Right lobe of liver (tissue), 6 donors: ENCODE measurements around the gene EEF2. TPM values are rescaled to one million over a fixed set of nuclear protein-coding genes. Genes with fewer than 3 reads are reported as not detected.
A peak's percentile ranks its signal among the peaks of the same experiment; 100 is the strongest.

Experiments
- ATAC-seq, 4 donors: fragments of 200-7000 bp; cut with Tn5 transposase; one replicate each; pipeline ENCODE4 v1.9.1; 2020; ENCODE audit warnings: mild to moderate bottlenecking in 4 of 4, moderate library complexity in 4 of 4
- DNase-seq, 3 donors: peaks; one replicate each; pipeline ENCODE4 v3.0.0-alpha.2; 2020
- H3K27ac ChIP-seq, 3 donors: fragments of 200-600 bp; one replicate each; pipeline ENCODE4 v1.8.0; 2022
- H3K27me3 ChIP-seq, 2 donors: fragments of 200-600 bp; one replicate each; pipeline ENCODE4 v1.8.0; 2022
- H3K36me3 ChIP-seq, 4 donors: fragments of 200-600 bp; sonication (generic) in 1 of 4; one replicate each; pipeline versions ENCODE4 v1.5.1 to v1.8.0; 2017 to 2022; ENCODE audit warnings: control low read depth in 1 of 4
- H3K4me1 ChIP-seq, 4 donors: fragments of 200-600 bp; sonication (generic) in 1 of 4; one replicate each; pipeline versions ENCODE4 v1.5.1 to v1.8.0; 2017 to 2022; ENCODE audit warnings: control low read depth in 1 of 4
- H3K4me3 ChIP-seq, 3 donors: fragments of 200-600 bp; one replicate each; pipeline ENCODE4 v1.8.0; 2022
- H3K9me3 ChIP-seq, 4 donors: fragments of 200-600 bp; sonication (generic) in 1 of 4; one replicate each; pipeline versions ENCODE4 v1.5.1 to v1.8.0; 2017 to 2022; ENCODE audit warnings: control low read depth in 1 of 4
- POLR2A ChIP-seq: fragments of 450-650 bp; IDR thresholded peaks from one replicate; pipeline ENCODE4 v1.6.1; 2017; ENCODE audit warnings: antibody characterized with exemption, mild to moderate bottlenecking
- WGBS: methylation state at CpG from one replicate; pipeline ENCODE4 v1.1.6; 2018; ENCODE audit warnings: low coverage, low lambda C conversion rate; ENCODE audit not compliant: insufficient coverage; ENCODE audit errors: missing lambda C conversion rate; 5-methylcytosine and 5-hydroxymethylcytosine counted together
- intact Hi-C, 2 donors: fragments of 100-400 bp; cut with DNase I; formaldehyde crosslinking; loops; one replicate each; pipeline versions ENCODE4 v1.11.2 to v1.14.1; 2022
- total RNA-seq, 6 experiments: library from RNA; depleted of rRNA in 2 of 6; stranded (reverse); fragments of >200 nt in 2 of 6; fragmentation: NEBNext Ultra II Directional in 3 of 6; extraction: Animal tissue kit (Norgen Biotek cat#: 25700) in 3 of 6; gene quantifications; one replicate each; pipeline versions ENCODE4 v1.1.0 to v1.2.4, GENCODE V29; 2016 to 2023
- TF ChIP-seq, protein P1 (sequence below), 4 donors: fragments of 200-600 bp in 3 of 4; fragments of 450-650 bp in 1 of 4; IDR thresholded peaks; one replicate each; pipeline versions ENCODE4 v1.5.1 to v1.8.0; 2016 to 2022; ENCODE audit warnings: antibody characterized with exemption in 4 of 4, mild to moderate bottlenecking in 2 of 4
- donor health status: DM: no; HTN: yes; CAD: no.
- donor health status: DM: no; HTN: no; CAD: no.
- donor health status: DM: no; HTN: no; CAD: no.
- donor health status: DM: no; HTN: yes; CAD: no.
- donor health status: DM: no; HTN: yes; CAD: no.

The EEF2 gene
- total RNA-seq, 6 experiments from 2014 or later = 933 to 1,231 (median 1,031) TPM

GRCh38 chr19:3995607-3996006, 10.3 kb upstream of the EEF2 start:
- DNase-seq = no peak
- TF ChIP-seq, protein P1, sequence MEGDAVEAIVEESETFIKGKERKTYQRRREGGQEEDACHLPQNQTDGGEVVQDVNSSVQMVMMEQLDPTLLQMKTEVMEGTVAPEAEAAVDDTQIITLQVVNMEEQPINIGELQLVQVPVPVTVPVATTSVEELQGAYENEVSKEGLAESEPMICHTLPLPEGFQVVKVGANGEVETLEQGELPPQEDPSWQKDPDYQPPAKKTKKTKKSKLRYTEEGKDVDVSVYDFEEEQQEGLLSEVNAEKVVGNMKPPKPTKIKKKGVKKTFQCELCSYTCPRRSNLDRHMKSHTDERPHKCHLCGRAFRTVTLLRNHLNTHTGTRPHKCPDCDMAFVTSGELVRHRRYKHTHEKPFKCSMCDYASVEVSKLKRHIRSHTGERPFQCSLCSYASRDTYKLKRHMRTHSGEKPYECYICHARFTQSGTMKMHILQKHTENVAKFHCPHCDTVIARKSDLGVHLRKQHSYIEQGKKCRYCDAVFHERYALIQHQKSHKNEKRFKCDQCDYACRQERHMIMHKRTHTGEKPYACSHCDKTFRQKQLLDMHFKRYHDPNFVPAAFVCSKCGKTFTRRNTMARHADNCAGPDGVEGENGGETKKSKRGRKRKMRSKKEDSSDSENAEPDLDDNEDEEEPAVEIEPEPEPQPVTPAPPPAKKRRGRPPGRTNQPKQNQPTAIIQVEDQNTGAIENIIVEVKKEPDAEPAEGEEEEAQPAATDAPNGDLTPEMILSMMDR (IDR thresholded peaks at IDR 0.05) = no peak
- TF ChIP-seq POLR2A = no peak
- no peaks in the 10 kb centered on the region for H3K36me3 ChIP-seq

GRCh38 chr19:3990815-3991117, 5.5 kb upstream of the EEF2 start:
- Histone ChIP-seq H3K27ac (no peak overlapping the region), H3K4me1 (peaks cover 0 to 19% (median 11%) of the 10 kb centered on the region in 4 donors), H3K9me3 (no peaks in the 10 kb centered on the region), H3K27me3 (no peaks in the 10 kb centered on the region), H3K4me3 (no peak overlapping the region), H3K36me3 (no peaks in the 10 kb centered on the region)
- 69% methylated on average over 3 of the region's 3 CpGs for WGBS
- no peak for ATAC-seq
- no peak for DNase-seq
- intact Hi-C loops = no loop called here
- TF ChIP-seq POLR2A = no peak
- TF ChIP-seq, protein P1 (IDR thresholded peaks at IDR 0.05) = no peak

More at GRCh38 chr19:3995607-3996006, 10.3 kb upstream of the EEF2 start:
- Histone ChIP-seq H3K4me3 (no peak overlapping the region), H3K27me3 (no peaks in the 10 kb centered on the region), H3K27ac (no peak overlapping the region), H3K9me3 (no peaks in the 10 kb centered on the region), H3K4me1 (peaks cover 0 to 11% (median 3%) of the 10 kb centered on the region in 4 donors)
- intact Hi-C loops = no loop called here
- WGBS = 77% methylated on average over 6 of the region's 6 CpGs
- ATAC-seq = no peak

GRCh38 chr19:3987619-3988371, 2.5 kb upstream of the EEF2 start:
- peaks cover 8 to 13% (median 11%) of the 10 kb centered on the region in 4 donors for H3K36me3 ChIP-seq
- H3K4me3 ChIP-seq = peak overlapping the region in 1 of 3 donors; percentile 99
- 7% methylated on average over 18 of the region's 30 CpGs for WGBS
- peak; percentile 88 to 91 (median 89) for DNase-seq
- TF ChIP-seq, protein P1 (IDR thresholded peaks at IDR 0.05) = peak; percentile 75 to 94 (median 90)
- no peak for TF ChIP-seq POLR2A
- H3K27ac ChIP-seq = no peak overlapping the region
- ATAC-seq = peak; percentile 35 to 54 (median 49)
- H3K4me1 ChIP-seq = peaks cover 0 to 33% (median 18%) of the 10 kb centered on the region in 4 donors
- intact Hi-C loops = no loop called here
- H3K27me3 ChIP-seq = no peaks in the 10 kb centered on the region
- no peaks in the 10 kb centered on the region for H3K9me3 ChIP-seq

DNA sequence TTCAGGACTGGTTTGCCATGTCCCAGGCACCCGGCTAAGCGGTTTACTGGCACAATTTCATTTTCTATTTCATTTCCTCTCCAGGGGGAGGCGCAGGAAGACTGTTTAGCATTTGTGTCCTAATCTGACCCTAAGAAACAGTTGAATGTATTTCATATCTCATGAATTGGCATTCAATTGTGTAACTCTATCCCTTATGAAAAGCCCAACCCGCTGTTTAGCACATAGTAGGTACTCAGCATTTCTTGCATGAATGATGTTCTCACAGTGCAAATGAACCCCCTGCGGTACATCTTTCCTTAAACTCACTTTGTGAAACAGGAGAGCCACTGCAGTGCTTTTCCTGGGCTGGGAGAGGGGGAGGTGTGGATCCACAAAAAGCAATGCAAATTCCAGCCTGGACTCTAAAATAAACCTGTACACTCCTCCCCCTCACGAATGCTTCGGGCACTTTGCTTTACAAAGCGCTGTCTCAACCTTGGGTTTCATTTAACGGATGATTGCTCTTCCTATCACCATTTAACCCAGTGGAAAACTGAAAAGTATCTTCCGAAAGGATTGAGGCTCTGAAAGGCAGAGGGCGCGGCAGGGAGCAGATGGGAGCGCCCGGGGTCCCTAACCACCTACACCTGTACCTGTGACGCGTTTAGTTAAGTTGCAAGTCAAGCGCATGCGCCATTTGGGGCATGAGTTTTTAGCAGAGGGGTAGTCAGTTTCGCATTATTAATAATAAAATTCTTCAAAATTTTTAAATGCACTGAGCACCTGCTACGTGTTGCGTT, 1.2 kb upstream of the EEF2 start:
- peak; percentile 11 to 38 (median 26) for ATAC-seq
- peak in 1 of 3 donors; percentile 61 for DNase-seq
- H3K9me3 ChIP-seq = no peaks in the 10 kb centered on the region
- peaks cover 21 to 26% (median 24%) of the 10 kb centered on the region in 4 donors for H3K36me3 ChIP-seq
- 3% methylated on average over 21 of the region's 21 CpGs for WGBS
- no peak for TF ChIP-seq POLR2A
- TF ChIP-seq, protein P1 (IDR thresholded peaks at IDR 0.05) = peak; percentile 54 to 70 (median 65)
- peaks cover 0 to 33% (median 18%) of the 10 kb centered on the region in 4 donors for H3K4me1 ChIP-seq
- peak overlapping the region; percentile 6 to 96 (median 39) for H3K27ac ChIP-seq
- no peaks in the 10 kb centered on the region for H3K27me3 ChIP-seq
- intact Hi-C loops = no loop called here
- peak overlapping the region; percentile 91 to 99 (median 96) for H3K4me3 ChIP-seq
